Progenitor cell of endocrine pancreas (in vitro differentiated cells): ENCODE measurements around the gene SPRY1. TPM values are rescaled to one million over a fixed set of nuclear protein-coding genes. Genes with fewer than 3 reads are reported as not detected.

Experiments used
- DNase-seq: peaks from one replicate; pipeline ENCODE4 v3.0.0; 2021; ENCODE audit warnings: low spot score; ENCODE audit not compliant: unreplicated experiment
- H3K27ac Mint-ChIP-seq: 2 replicates; pipeline ENCODE4 v1.8.0; 2021; ENCODE audit warnings: mild to moderate bottlenecking, moderate library complexity, mixed read lengths
- H3K27me3 Mint-ChIP-seq: 2 replicates; pipeline ENCODE4 v1.8.0; 2021; ENCODE audit warnings: mixed read lengths
- H3K36me3 Mint-ChIP-seq: 2 replicates; pipeline ENCODE4 v1.8.0; 2022; ENCODE audit warnings: mixed read lengths; ENCODE audit not compliant: insufficient read depth
- H3K4me1 Mint-ChIP-seq: 2 replicates; pipeline ENCODE4 v1.8.0; 2021; ENCODE audit warnings: low read depth, mixed read lengths
- H3K4me3 Mint-ChIP-seq: 2 replicates; pipeline ENCODE4 v1.8.0; 2021; ENCODE audit warnings: low read depth, mild to moderate bottlenecking, moderate library complexity, mixed read lengths
- H3K9me3 Mint-ChIP-seq: 2 replicates; pipeline ENCODE4 v1.8.0; 2021; ENCODE audit warnings: low read depth, mixed read lengths
- total RNA-seq: library from RNA; stranded (reverse); gene quantifications from 2 replicates; pipeline ENCODE4 v1.2.1, GENCODE V29; 2021
- TF ChIP-seq, protein P1 (sequence below): fragments of 200-600 bp; sonication (generic); IDR thresholded peaks from one replicate; pipeline ENCODE4 v1.5.0; 2021; ENCODE audit warnings: antibody characterized with exemption, mild to moderate bottlenecking; ENCODE audit not compliant: unreplicated experiment

SPRY1 gene
- total RNA-seq, 1 donor from 2014 or later, result 52.0 TPM

DNA sequence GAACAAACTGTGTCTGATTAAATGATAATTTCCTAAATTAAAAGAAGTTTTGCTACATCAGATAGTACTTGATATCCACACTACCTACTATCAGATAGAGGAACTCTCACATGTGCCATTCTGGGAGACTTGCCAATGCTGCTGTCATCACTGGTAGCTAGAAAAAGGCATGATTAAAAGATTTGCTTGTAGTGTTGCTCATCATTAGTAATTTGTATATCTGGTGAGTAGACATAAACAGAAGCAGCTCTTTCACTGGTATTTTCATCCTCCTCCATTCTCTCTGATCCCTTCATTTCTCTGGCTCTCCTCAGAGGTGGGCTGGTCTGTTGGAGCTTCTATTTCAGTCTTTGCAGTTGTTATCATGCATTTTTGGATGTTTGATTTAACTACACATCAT, 56.0 kb downstream of the SPRY1 start:
- H3K9me3 Mint-ChIP-seq, result no peaks in the 10 kb centered on the region
- no peaks in the 10 kb centered on the region for H3K36me3 Mint-ChIP-seq
- H3K4me3 Mint-ChIP-seq, result no peak overlapping the region
- no peaks in the 10 kb centered on the region for H3K27me3 Mint-ChIP-seq
- H3K27ac Mint-ChIP-seq, result peak overlapping the region; percentile 38
- TF ChIP-seq, protein P1, sequence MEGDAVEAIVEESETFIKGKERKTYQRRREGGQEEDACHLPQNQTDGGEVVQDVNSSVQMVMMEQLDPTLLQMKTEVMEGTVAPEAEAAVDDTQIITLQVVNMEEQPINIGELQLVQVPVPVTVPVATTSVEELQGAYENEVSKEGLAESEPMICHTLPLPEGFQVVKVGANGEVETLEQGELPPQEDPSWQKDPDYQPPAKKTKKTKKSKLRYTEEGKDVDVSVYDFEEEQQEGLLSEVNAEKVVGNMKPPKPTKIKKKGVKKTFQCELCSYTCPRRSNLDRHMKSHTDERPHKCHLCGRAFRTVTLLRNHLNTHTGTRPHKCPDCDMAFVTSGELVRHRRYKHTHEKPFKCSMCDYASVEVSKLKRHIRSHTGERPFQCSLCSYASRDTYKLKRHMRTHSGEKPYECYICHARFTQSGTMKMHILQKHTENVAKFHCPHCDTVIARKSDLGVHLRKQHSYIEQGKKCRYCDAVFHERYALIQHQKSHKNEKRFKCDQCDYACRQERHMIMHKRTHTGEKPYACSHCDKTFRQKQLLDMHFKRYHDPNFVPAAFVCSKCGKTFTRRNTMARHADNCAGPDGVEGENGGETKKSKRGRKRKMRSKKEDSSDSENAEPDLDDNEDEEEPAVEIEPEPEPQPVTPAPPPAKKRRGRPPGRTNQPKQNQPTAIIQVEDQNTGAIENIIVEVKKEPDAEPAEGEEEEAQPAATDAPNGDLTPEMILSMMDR, result no peak
- DNase-seq, result no peak
- peaks cover 13% of the 10 kb centered on the region for H3K4me1 Mint-ChIP-seq

DNA sequence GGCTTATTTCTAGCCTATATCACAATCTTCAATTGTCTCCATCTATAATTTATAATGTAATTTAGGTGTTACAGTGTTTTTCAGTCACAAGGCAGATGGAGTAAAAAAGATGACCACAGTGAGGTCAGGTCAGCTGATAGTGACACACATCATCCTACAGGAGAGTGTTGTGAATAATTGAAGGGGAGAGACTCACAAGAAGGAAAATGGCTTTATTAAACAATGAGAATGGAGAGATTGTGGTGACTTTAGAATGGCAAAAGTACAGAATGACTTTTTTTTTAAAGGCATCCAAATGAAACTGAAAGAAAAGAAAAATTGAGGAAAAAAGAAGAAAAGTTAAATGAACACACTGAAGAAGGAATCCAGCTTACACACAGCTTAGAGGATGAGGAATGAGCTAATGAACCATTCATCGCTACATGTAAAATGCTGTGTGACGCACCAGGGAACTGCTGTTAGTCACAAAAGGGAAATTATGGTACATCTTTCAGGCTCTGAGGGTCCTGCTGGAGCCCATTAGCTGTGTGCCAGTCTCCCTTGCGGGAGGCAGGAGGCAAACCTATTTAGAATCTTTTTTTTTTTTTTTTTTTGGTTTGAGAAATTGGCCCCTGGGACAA, 56.6 kb downstream of the SPRY1 start:
- Mint-ChIP-seq H3K4me3 (no peak overlapping the region), H3K27me3 (no peaks in the 10 kb centered on the region), H3K9me3 (no peaks in the 10 kb centered on the region), H3K27ac (no peak overlapping the region), H3K36me3 (no peaks in the 10 kb centered on the region), H3K4me1 (peaks cover 13% of the 10 kb centered on the region)
- DNase-seq, result no peak
- TF ChIP-seq, protein P1, result no peak
